SK-N-SH treated with all-trans-retinoic acid at 6 μM for 48 hours (cell line): ENCODE measurements around the gene HRAS.

Experiments used
- ARNTL ChIP-seq: fragments of 450-650 bp; formaldehyde crosslinking; IDR thresholded peaks from 2 replicates; pipeline ENCODE4 v1.5.0; 2020; ENCODE audit warnings: low read depth, mild to moderate bottlenecking, moderate library complexity, borderline replicate concordance
- GLIS3 ChIP-seq: fragments of 250-450 bp; sonication (Bioruptor Pico); IDR thresholded peaks from 2 replicates; pipeline ENCODE4 v1.5.0; 2020; ENCODE audit warnings: mild to moderate bottlenecking, moderate library complexity
- ISL1 ChIP-seq: fragments of 250-450 bp; sonication (Bioruptor Pico); IDR thresholded peaks from 2 replicates; pipeline ENCODE4 v2.1.2; 2022; ENCODE audit warnings: mild to moderate bottlenecking, moderate library complexity
- RARB ChIP-seq: fragments of 250-450 bp; sonication (Bioruptor Pico); IDR thresholded peaks from 2 replicates; pipeline ENCODE4 v1.8.0; 2021; ENCODE audit warnings: mild to moderate bottlenecking, moderate library complexity
- TOX ChIP-seq: fragments of 250-450 bp; sonication (Bioruptor Pico); IDR thresholded peaks from 2 replicates; pipeline ENCODE4 v1.8.0; 2021; ENCODE audit warnings: mild to moderate bottlenecking, moderate library complexity, borderline replicate concordance
- ZFP30 ChIP-seq: fragments of 450-650 bp; formaldehyde crosslinking; IDR thresholded peaks from 2 replicates; pipeline ENCODE4 v1.5.0; 2022; ENCODE audit warnings: mild to moderate bottlenecking, moderate library complexity
- ZNF70 ChIP-seq: fragments of 450-650 bp; formaldehyde crosslinking; IDR thresholded peaks from 2 replicates; pipeline ENCODE4 v1.5.0; 2020; ENCODE audit warnings: mild to moderate bottlenecking, moderate library complexity
- TF ChIP-seq, protein P1 (sequence below): fragments of 250-450 bp; sonication (Bioruptor Pico); IDR thresholded peaks from 2 replicates; pipeline ENCODE4 v1.5.1; 2021; ENCODE audit warnings: mild to moderate bottlenecking, moderate library complexity
- TF ChIP-seq, protein P2 (sequence below): fragments of 250-450 bp; sonication (Bioruptor Pico); IDR thresholded peaks from 2 replicates; pipeline ENCODE4 v1.8.0; 2020; ENCODE audit warnings: mild to moderate bottlenecking, moderate library complexity, borderline replicate concordance
- TF ChIP-seq, protein P3 (sequence below): fragments of 250-450 bp; sonication (Bioruptor Pico); IDR thresholded peaks from 2 replicates; pipeline ENCODE4 v1.5.0; 2020; ENCODE audit warnings: mild to moderate bottlenecking, moderate library complexity

DNA sequence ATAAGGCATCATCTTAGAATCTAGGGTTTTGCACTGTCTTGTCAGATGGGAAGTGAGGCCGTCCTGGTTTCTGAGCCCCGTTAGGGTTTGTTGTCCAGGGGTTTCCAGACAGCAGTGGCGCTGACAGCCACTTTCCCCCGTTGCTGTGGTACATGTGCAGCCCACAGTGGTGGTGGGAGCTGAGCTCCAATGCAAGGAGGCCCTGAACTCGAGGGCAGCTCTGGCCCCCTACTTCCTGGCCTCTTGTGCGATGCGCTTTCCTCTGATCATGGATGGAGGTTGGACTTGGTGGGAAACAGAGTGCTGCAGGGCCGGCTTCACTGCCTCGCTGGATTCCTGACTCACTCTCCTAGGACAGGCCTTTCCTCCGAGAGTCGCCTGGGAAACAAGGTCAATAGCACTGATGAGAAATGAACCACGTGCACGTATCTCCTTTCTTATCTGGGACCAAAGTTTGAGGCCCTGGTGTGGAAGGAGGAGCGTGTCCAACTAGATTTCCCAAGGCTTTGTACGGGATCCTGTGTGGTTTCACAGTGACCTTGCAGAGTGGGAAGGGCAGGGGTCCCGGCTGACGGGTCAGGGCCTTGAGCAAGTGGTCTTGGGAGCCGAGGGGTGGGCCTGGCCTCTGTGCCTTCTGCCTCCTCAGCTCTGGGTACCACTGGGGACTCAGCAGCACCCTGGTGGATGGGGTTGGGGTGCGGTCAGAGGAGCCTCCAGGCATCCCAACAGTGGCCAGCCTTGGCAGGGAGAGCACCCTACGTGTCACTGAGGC, 44.6 kb upstream of the HRAS start:
- TF ChIP-seq ZFP30 (CRISPR knock-in tag) (no peak), RARB (no peak), ZNF70 (CRISPR knock-in tag) (no peak), TOX (CRISPR knock-in tag) (no peak), ISL1 (CRISPR knock-in tag) (no peak), ARNTL (CRISPR knock-in tag) (no peak), GLIS3 (CRISPR knock-in tag) (no peak)
- TF ChIP-seq, protein P1, sequence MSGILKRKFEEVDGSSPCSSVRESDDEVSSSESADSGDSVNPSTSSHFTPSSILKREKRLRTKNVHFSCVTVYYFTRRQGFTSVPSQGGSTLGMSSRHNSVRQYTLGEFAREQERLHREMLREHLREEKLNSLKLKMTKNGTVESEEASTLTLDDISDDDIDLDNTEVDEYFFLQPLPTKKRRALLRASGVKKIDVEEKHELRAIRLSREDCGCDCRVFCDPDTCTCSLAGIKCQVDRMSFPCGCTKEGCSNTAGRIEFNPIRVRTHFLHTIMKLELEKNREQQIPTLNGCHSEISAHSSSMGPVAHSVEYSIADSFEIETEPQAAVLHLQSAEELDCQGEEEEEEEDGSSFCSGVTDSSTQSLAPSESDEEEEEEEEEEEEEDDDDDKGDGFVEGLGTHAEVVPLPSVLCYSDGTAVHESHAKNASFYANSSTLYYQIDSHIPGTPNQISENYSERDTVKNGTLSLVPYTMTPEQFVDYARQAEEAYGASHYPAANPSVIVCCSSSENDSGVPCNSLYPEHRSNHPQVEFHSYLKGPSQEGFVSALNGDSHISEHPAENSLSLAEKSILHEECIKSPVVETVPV (CRISPR knock-in tag): no peak
- TF ChIP-seq, protein P2, sequence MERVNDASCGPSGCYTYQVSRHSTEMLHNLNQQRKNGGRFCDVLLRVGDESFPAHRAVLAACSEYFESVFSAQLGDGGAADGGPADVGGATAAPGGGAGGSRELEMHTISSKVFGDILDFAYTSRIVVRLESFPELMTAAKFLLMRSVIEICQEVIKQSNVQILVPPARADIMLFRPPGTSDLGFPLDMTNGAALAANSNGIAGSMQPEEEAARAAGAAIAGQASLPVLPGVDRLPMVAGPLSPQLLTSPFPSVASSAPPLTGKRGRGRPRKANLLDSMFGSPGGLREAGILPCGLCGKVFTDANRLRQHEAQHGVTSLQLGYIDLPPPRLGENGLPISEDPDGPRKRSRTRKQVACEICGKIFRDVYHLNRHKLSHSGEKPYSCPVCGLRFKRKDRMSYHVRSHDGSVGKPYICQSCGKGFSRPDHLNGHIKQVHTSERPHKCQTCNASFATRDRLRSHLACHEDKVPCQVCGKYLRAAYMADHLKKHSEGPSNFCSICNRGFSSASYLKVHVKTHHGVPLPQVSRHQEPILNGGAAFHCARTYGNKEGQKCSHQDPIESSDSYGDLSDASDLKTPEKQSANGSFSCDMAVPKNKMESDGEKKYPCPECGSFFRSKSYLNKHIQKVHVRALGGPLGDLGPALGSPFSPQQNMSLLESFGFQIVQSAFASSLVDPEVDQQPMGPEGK: no peak
- TF ChIP-seq, protein P3, sequence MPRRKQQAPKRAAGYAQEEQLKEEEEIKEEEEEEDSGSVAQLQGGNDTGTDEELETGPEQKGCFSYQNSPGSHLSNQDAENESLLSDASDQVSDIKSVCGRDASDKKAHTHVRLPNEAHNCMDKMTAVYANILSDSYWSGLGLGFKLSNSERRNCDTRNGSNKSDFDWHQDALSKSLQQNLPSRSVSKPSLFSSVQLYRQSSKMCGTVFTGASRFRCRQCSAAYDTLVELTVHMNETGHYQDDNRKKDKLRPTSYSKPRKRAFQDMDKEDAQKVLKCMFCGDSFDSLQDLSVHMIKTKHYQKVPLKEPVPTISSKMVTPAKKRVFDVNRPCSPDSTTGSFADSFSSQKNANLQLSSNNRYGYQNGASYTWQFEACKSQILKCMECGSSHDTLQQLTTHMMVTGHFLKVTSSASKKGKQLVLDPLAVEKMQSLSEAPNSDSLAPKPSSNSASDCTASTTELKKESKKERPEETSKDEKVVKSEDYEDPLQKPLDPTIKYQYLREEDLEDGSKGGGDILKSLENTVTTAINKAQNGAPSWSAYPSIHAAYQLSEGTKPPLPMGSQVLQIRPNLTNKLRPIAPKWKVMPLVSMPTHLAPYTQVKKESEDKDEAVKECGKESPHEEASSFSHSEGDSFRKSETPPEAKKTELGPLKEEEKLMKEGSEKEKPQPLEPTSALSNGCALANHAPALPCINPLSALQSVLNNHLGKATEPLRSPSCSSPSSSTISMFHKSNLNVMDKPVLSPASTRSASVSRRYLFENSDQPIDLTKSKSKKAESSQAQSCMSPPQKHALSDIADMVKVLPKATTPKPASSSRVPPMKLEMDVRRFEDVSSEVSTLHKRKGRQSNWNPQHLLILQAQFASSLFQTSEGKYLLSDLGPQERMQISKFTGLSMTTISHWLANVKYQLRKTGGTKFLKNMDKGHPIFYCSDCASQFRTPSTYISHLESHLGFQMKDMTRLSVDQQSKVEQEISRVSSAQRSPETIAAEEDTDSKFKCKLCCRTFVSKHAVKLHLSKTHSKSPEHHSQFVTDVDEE: no peak
